Natural killer cell treated with Interleukin-12 subunit alpha and Interleukin-12 subunit beta and Interleukin-15 and Interleukin-18, amount 100 ng/mL, for 72 hours (primary cell): Measurements from ENCODE around the gene MRTFB. TPM values are rescaled to one million over a fixed set of nuclear protein-coding genes. Genes with fewer than 3 reads are reported as not detected.

Experiments
- ATAC-seq, 2 donors: fragments of 150-1000 bp; cut with Tn5 transposase in 1 of 2; sonication (Bioruptor Pico), chemical (Tn5 transposase) in 1 of 2; 2 replicates each; pipeline ENCODE4 v1.10.0; 2021
- DNase-seq: peaks from one replicate; pipeline ENCODE4 v3.0.0; 2022; ENCODE audit warnings: low spot score
- H3K27ac Mint-ChIP-seq, 2 donors: 1 replicate in 1 of 2; 2 replicates in 1 of 2; pipeline ENCODE4 v1.8.0; 2022; ENCODE audit warnings: mixed read lengths in 2 of 2, mild to moderate bottlenecking in 1 of 2, moderate library complexity in 1 of 2
- H3K27me3 Mint-ChIP-seq, 2 donors: 1 replicate in 1 of 2; 2 replicates in 1 of 2; pipeline ENCODE4 v1.8.0; 2022; ENCODE audit warnings: mixed read lengths in 2 of 2
- H3K36me3 Mint-ChIP-seq: one replicate; pipeline ENCODE4 v1.8.0; 2022; ENCODE audit warnings: mixed read lengths
- H3K4me1 Mint-ChIP-seq, 2 donors: 1 replicate in 1 of 2; 2 replicates in 1 of 2; pipeline ENCODE4 v1.8.0; 2022; ENCODE audit warnings: low read depth in 2 of 2, mixed read lengths in 2 of 2, mild to moderate bottlenecking in 1 of 2
- H3K4me3 Mint-ChIP-seq: one replicate; pipeline ENCODE4 v1.8.0; 2022; ENCODE audit warnings: mixed read lengths
- H3K9me3 Mint-ChIP-seq: 2 replicates; pipeline ENCODE4 v1.8.0; 2022; ENCODE audit warnings: mixed read lengths
- total RNA-seq, 2 donors: library from RNA; stranded (reverse); gene quantifications; one replicate each; pipeline ENCODE4 v1.2.3, GENCODE V29; 2022

The MRTFB gene
- total RNA-seq, 2 donors from 2014 or later = 10.0 to 20.4 TPM

- peaks cover 7% of the 10 kb centered on the region for H3K36me3 Mint-ChIP-seq
- H3K27ac Mint-ChIP-seq = no peak overlapping the region
- ATAC-seq = no peak
- no peak for DNase-seq
- H3K27me3 Mint-ChIP-seq = no peaks in the 10 kb centered on the region
- no peaks in the 10 kb centered on the region for H3K4me1 Mint-ChIP-seq
- no peaks in the 10 kb centered on the region for H3K9me3 Mint-ChIP-seq
- H3K4me3 Mint-ChIP-seq = no peak overlapping the region
These were observed 168.7 kb downstream of the MRTFB start for GRCh38 chr16:14239791-14240190.

- no peaks in the 10 kb centered on the region for H3K9me3 Mint-ChIP-seq
- ATAC-seq = no peak
- H3K27ac Mint-ChIP-seq = no peak overlapping the region
- no peak for DNase-seq
- H3K4me1 Mint-ChIP-seq = no peaks in the 10 kb centered on the region
- H3K27me3 Mint-ChIP-seq = no peaks in the 10 kb centered on the region
- no peak overlapping the region for H3K4me3 Mint-ChIP-seq
- peaks cover 7% of the 10 kb centered on the region for H3K36me3 Mint-ChIP-seq
These were observed 169.2 kb downstream of the MRTFB start for GRCh38 chr16:14240219-14240843.

- Mint-ChIP-seq H3K4me3 (no peak overlapping the region), H3K27ac (no peak overlapping the region), H3K9me3 (no peaks in the 10 kb centered on the region), H3K4me1 (no peaks in the 10 kb centered on the region), H3K36me3 (peaks cover 7% of the 10 kb centered on the region), H3K27me3 (no peaks in the 10 kb centered on the region)
- DNase-seq (no peak), ATAC-seq (no peak)
These were observed 169.8 kb downstream of the MRTFB start for GRCh38 chr16:14240964-14241363.

- no peak for ATAC-seq
- Mint-ChIP-seq H3K27ac (no peak overlapping the region), H3K36me3 (peaks cover 9% of the 10 kb centered on the region), H3K4me3 (no peak overlapping the region), H3K4me1 (no peaks in the 10 kb centered on the region), H3K27me3 (no peaks in the 10 kb centered on the region), H3K9me3 (no peaks in the 10 kb centered on the region)
- no peak for DNase-seq
These were observed 170.5 kb downstream of the MRTFB start for GRCh38 chr16:14241631-14242030.

- ATAC-seq (no peak), DNase-seq (no peak)
- Mint-ChIP-seq H3K4me1 (no peaks in the 10 kb centered on the region), H3K9me3 (no peaks in the 10 kb centered on the region), H3K27me3 (no peaks in the 10 kb centered on the region), H3K27ac (no peak overlapping the region), H3K4me3 (no peak overlapping the region), H3K36me3 (peaks cover 11% of the 10 kb centered on the region)
These were observed 171.7 kb downstream of the MRTFB start for GRCh38 chr16:14242769-14243168.

GRCh38 chr16:14244196-14245010 lies 173.3 kb downstream of the MRTFB start:
- no peak overlapping the region for H3K4me3 Mint-ChIP-seq
- H3K9me3 Mint-ChIP-seq = no peaks in the 10 kb centered on the region
- no peaks in the 10 kb centered on the region for H3K4me1 Mint-ChIP-seq
- no peaks in the 10 kb centered on the region for H3K27me3 Mint-ChIP-seq
- DNase-seq = no peak
- no peak for ATAC-seq
- no peak overlapping the region for H3K27ac Mint-ChIP-seq
- peaks cover 11% of the 10 kb centered on the region for H3K36me3 Mint-ChIP-seq

- H3K27me3 Mint-ChIP-seq = no peaks in the 10 kb centered on the region
- H3K27ac Mint-ChIP-seq = no peak overlapping the region
- DNase-seq = no peak
- no peaks in the 10 kb centered on the region for H3K9me3 Mint-ChIP-seq
- no peak for ATAC-seq
- H3K4me3 Mint-ChIP-seq = no peak overlapping the region
- H3K36me3 Mint-ChIP-seq = peaks cover 4% of the 10 kb centered on the region
- H3K4me1 Mint-ChIP-seq = no peaks in the 10 kb centered on the region
These were observed 177.7 kb downstream of the MRTFB start for GRCh38 chr16:14248791-14249190.

- Mint-ChIP-seq H3K27me3 (no peaks in the 10 kb centered on the region), H3K9me3 (no peaks in the 10 kb centered on the region), H3K4me1 (no peaks in the 10 kb centered on the region), H3K36me3 (peaks cover 4% of the 10 kb centered on the region), H3K4me3 (no peak overlapping the region), H3K27ac (no peak overlapping the region)
- no peak for ATAC-seq
- DNase-seq = no peak
These were observed 178.3 kb downstream of the MRTFB start for GRCh38 chr16:14249291-14250032.

- H3K27ac Mint-ChIP-seq = no peak overlapping the region
- H3K4me1 Mint-ChIP-seq = no peaks in the 10 kb centered on the region
- H3K27me3 Mint-ChIP-seq = no peaks in the 10 kb centered on the region
- H3K4me3 Mint-ChIP-seq = no peak overlapping the region
- no peak for ATAC-seq
- no peaks in the 10 kb centered on the region for H3K9me3 Mint-ChIP-seq
- DNase-seq = no peak
- peaks cover 10% of the 10 kb centered on the region for H3K36me3 Mint-ChIP-seq
These were observed 180.3 kb downstream of the MRTFB start for GRCh38 chr16:14251419-14251818.

- Mint-ChIP-seq H3K4me1 (no peaks in the 10 kb centered on the region), H3K36me3 (peaks cover 6% of the 10 kb centered on the region), H3K4me3 (no peak overlapping the region), H3K9me3 (no peaks in the 10 kb centered on the region), H3K27me3 (no peaks in the 10 kb centered on the region), H3K27ac (no peak overlapping the region)
- DNase-seq (no peak), ATAC-seq (no peak)
These were observed 181.7 kb downstream of the MRTFB start for GRCh38 chr16:14252860-14253259.

GRCh38 chr16:14263011-14263410 lies 191.9 kb downstream of the MRTFB start:
- no peak overlapping the region for H3K4me3 Mint-ChIP-seq
- no peaks in the 10 kb centered on the region for H3K27me3 Mint-ChIP-seq
- H3K9me3 Mint-ChIP-seq = no peaks in the 10 kb centered on the region
- no peak for ATAC-seq
- H3K27ac Mint-ChIP-seq = no peak overlapping the region
- no peaks in the 10 kb centered on the region for H3K4me1 Mint-ChIP-seq
- peaks cover 4% of the 10 kb centered on the region for H3K36me3 Mint-ChIP-seq
- no peak for DNase-seq

GRCh38 chr16:14263769-14264168 lies 192.7 kb downstream of the MRTFB start:
- no peaks in the 10 kb centered on the region for H3K9me3 Mint-ChIP-seq
- peaks cover 4% of the 10 kb centered on the region for H3K36me3 Mint-ChIP-seq
- H3K27ac Mint-ChIP-seq = no peak overlapping the region
- no peaks in the 10 kb centered on the region for H3K27me3 Mint-ChIP-seq
- DNase-seq (no peak), ATAC-seq (no peak)
- H3K4me3 Mint-ChIP-seq = no peak overlapping the region
- H3K4me1 Mint-ChIP-seq = no peaks in the 10 kb centered on the region

GRCh38 chr16:14264327-14264943 lies 193.3 kb downstream of the MRTFB start:
- H3K27ac Mint-ChIP-seq = no peak overlapping the region
- no peak overlapping the region for H3K4me3 Mint-ChIP-seq
- no peak for DNase-seq
- H3K27me3 Mint-ChIP-seq = no peaks in the 10 kb centered on the region
- H3K4me1 Mint-ChIP-seq = no peaks in the 10 kb centered on the region
- H3K9me3 Mint-ChIP-seq = no peaks in the 10 kb centered on the region
- H3K36me3 Mint-ChIP-seq = peaks cover 9% of the 10 kb centered on the region
- ATAC-seq = no peak

GRCh38 chr16:14268073-14268472 lies 197.0 kb downstream of the MRTFB start:
- no peaks in the 10 kb centered on the region for H3K4me1 Mint-ChIP-seq
- H3K4me3 Mint-ChIP-seq = no peak overlapping the region
- peaks cover 3 to 7% of the 10 kb centered on the region in 2 donors for H3K27me3 Mint-ChIP-seq
- peaks cover 4% of the 10 kb centered on the region for H3K9me3 Mint-ChIP-seq
- peaks cover 15% of the 10 kb centered on the region for H3K36me3 Mint-ChIP-seq
- no peak overlapping the region for H3K27ac Mint-ChIP-seq
- DNase-seq (no peak), ATAC-seq (no peak)
